Tibial nerve (tissue), 3 donors: ENCODE data around the gene SMAD2.

ENCODE experiments used
- POLR2A ChIP-seq, 2 donors: fragments of 450-650 bp; IDR thresholded peaks; one replicate each; pipeline ENCODE4 v1.6.1; 2017; ENCODE audit warnings: antibody characterized with exemption in 2 of 2, mild to moderate bottlenecking in 2 of 2, moderate library complexity in 2 of 2
- TF ChIP-seq, protein P1 (sequence below), 5 experiments: fragments of 200-600 bp in 3 of 5; fragments of 450-650 bp in 2 of 5; sonication (generic) in 3 of 5; IDR thresholded peaks; one replicate each; pipeline ENCODE4 v1.5.1; 2016 to 2019; ENCODE audit warnings: antibody characterized with exemption in 5 of 5, mild to moderate bottlenecking in 3 of 5, moderate library complexity in 2 of 5

DNA sequence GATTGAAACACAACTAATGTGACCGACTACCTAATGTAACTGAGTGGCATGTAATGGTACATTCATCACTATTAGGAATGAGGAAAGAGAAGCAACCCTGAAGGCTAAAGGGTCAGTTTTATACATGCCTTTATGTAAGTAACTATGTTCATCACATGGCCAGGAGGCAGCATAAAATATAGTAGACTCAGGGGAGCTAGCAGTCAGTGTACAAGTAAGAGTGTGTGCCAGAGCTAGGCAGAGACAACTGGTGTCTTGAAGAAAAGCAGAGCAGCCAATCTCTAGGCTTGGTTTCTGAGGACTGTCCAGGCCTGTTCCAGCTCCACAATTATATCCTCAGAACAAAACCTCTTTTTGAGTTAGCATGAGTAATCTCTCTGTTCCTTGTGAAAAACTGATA, 18.1 kb downstream of the SMAD2 start:
- TF ChIP-seq, protein P1, sequence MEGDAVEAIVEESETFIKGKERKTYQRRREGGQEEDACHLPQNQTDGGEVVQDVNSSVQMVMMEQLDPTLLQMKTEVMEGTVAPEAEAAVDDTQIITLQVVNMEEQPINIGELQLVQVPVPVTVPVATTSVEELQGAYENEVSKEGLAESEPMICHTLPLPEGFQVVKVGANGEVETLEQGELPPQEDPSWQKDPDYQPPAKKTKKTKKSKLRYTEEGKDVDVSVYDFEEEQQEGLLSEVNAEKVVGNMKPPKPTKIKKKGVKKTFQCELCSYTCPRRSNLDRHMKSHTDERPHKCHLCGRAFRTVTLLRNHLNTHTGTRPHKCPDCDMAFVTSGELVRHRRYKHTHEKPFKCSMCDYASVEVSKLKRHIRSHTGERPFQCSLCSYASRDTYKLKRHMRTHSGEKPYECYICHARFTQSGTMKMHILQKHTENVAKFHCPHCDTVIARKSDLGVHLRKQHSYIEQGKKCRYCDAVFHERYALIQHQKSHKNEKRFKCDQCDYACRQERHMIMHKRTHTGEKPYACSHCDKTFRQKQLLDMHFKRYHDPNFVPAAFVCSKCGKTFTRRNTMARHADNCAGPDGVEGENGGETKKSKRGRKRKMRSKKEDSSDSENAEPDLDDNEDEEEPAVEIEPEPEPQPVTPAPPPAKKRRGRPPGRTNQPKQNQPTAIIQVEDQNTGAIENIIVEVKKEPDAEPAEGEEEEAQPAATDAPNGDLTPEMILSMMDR (IDR thresholded peaks at IDR 0.05), result no peak
- TF ChIP-seq POLR2A (IDR thresholded peaks at IDR 0.05), result no peak
